Measurements from ENCODE around the gene TPPP3.
"Not testable (repeated sequence)": the region's sequence is repeated elsewhere in the genome, so short reads cannot be mapped to it uniquely, and the experiment has no call there.

Gene TPPP3

DNA sequence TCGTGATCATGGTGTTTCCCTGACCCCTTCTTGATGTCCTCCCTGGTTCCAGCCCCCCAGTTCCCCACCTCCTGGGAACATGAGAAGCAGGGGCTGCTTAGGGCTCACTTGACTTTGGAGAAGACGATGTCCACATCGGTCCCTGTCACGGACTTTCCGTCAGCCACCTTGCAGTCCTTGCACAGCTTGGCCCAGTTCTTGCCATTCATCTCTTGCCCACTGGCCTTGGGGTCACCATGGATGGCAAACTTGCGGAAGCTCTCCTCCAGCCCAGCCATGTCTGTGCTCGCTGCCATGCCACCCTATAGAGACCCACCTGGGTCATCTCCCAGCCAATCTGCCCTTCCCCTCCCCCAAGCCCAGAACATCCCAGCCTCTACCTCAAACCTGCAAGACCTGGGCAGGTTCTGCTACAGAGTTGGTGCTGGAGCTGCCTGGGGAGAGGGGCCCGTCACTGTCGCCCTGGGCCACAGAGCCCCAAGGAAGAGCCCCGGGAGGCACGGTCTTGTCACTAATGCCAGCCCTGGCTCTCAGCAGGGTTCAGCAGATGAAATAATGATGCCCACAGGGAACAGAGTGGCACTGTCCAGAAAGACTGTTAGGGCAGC is 2.4 kb downstream of the TPPP3 start:
- DNase-seq (ENCODE audit: low read depth, low spot score): no peak

- DNase-seq (ENCODE audit: low read depth, low spot score): no peak
These were observed 3.1 kb downstream of the TPPP3 start for GRCh38 chr16:67389911-67390815.

DNA sequence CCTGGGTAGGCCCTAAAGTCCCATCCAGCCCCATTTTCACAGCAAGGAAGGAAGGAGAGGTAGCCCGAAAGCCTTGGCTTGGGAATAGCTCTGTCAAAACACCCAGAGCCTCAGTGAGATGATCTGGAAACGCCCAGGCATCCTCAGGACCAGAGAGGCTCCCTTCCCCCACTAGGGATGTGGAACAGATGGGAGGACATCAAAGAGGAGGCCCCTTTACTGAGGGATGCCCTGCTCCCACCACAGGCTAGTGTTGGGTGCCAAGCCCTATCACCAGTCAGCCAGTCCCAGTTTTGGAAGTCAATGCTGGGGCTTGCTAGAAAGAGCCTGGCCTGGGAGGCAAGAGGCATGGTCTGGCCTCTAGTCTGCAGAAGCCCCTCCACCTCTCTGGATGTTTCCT is 4.7 kb downstream of the TPPP3 start:
- no peak for DNase-seq (ENCODE audit: low read depth, low spot score)

- DNase-seq (ENCODE audit: low read depth, low spot score): no peak
These were observed 5.1 kb downstream of the TPPP3 start for GRCh38 chr16:67388191-67388590.

DNA sequence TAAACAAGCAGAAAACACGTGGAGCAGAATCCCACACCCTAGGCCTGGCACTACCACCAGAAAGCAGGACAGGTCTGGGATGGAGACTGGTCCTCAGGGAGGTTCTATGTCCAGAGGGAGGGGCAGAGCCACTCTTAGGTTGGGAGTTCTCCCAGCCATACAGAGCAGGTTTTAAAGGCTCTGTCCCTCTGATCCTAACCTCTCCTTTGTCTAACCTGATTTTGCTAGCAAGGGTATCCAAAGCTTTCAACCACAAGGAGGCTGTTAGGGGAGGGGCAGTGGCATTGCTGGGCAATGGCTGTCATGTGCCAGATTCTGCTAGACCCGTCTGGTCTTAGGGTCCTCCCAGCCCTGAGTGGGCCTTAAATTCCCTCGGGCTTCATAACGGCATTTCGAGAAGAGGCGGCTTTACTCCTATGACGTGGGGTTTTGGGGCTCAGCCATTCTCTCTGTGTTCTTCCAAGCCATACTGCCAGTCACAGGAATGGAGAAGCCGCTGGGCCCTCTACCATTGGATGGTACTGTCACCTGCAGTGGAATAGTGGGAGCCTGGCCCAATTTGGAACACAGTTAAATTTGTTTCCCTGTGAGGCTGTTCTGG is 5.7 kb downstream of the TPPP3 start:
- DNase-seq (ENCODE audit: low read depth, low spot score): no peak

- DNase-seq (ENCODE audit: low read depth, low spot score): no peak
These were observed 6.3 kb downstream of the TPPP3 start for GRCh38 chr16:67386861-67387455.

GRCh38 chr16:67384778-67385510 is 8.4 kb downstream of the TPPP3 start:
- DNase-seq (ENCODE audit: low read depth, low spot score): peak; percentile 33

GRCh38 chr16:67383284-67383683 is 10.0 kb downstream of the TPPP3 start:
- no peak for DNase-seq (ENCODE audit: low read depth, low spot score)

DNA sequence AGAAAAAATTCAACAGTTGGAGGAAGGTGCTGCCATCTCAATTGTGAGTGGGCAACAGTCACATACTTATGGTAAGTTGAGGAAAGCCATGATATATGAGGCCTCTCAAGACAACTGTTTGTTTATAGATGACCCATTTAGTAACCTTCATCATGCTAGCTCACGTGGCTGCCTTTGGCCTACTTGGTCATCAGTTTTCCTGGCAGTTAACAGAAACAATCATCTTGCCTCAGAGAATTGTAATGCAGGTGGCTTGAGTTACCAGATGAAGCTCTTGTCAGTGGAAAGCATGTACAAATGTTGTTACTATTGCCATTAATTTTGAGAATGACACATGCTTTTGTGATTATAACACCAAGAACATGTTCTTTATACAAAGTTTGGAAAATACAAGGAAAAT is 14.7 kb downstream of the TPPP3 start:
- no peak for DNase-seq (ENCODE audit: low read depth, low spot score)

GRCh38 chr16:67376012-67376411 is 17.3 kb downstream of the TPPP3 start:
- not testable (repeated sequence) for DNase-seq (ENCODE audit: low read depth, low spot score)

- no peak for DNase-seq (ENCODE audit: low read depth, low spot score)
These were observed 20.6 kb downstream of the TPPP3 start for GRCh38 chr16:67372664-67373063.

- no peak for DNase-seq (ENCODE audit: low read depth, low spot score)
These were observed 22.6 kb downstream of the TPPP3 start for GRCh38 chr16:67370661-67371060.

GRCh38 chr16:67364600-67365235 is 28.6 kb downstream of the TPPP3 start:
- DNase-seq (ENCODE audit: low read depth, low spot score): no peak

DNA sequence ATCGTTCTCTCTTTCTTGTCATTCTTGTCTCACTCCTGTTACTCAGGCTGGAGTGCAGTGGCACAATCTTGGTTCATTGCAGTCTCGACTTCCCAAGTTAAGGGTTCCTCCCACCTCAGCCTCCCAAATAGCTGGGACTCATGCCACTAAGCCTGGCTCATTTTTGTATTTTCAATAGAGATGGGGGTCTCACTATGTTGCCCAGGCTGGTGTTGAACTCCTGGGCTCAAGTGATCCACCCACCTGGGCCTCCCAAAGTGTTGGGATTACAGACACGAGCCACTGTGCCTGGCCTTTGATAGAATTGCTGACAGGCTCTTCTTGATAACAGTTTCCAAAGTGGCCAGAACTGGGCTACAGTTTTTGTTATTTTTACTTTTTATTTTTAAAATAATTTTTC is 32.3 kb downstream of the TPPP3 start:
- no peak for DNase-seq (ENCODE audit: low read depth, low spot score)

- DNase-seq (ENCODE audit: low read depth, low spot score): not testable (repeated sequence)
These were observed 33.6 kb downstream of the TPPP3 start for GRCh38 chr16:67359540-67360269.

DNA sequence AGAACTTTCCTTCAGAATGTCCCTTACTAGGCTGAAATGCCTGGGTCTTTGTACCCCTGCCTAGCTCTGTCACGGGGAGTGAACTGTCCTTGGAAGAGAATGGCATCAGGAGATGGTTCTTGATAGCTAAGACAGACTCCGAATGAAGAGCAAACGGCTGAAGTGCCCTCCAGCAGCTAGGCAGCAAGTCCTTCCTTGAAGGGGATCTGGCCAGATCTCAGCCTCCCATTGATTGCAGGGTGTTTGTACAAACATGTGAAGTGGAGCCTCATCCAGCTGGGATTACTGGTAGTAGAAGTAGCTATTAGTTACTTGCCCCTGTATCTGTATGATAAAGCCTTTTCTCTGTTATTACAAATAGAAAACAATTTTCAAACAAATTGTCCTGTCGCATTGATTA is 35.7 kb downstream of the TPPP3 start:
- DNase-seq (ENCODE audit: low read depth, low spot score): no peak

GRCh38 chr16:67356396-67356795 is 36.9 kb downstream of the TPPP3 start:
- no peak for DNase-seq (ENCODE audit: low read depth, low spot score)

DNA sequence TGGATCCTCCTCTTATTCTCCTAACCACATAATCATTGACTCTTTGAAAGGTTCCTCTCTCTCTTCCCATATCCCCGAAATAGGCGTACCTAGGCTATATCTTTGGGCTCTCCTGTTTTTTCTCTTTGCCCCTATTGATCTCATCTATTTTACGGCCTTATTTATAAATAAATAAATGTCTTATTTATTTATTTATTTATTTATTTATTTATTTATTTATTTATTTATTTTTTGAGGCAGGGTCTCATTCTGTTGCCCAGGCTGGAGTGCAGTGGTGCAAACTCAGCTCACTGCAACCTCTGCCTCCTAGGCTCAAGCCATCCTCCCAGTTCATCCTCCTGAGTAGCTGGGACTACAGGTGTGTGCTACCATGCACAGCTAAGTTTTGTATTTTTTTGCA is 40.8 kb downstream of the TPPP3 start:
- not testable (repeated sequence) for DNase-seq (ENCODE audit: low read depth, low spot score)

GRCh38 chr16:67350324-67350723 is 43.0 kb downstream of the TPPP3 start:
- DNase-seq (ENCODE audit: low read depth, low spot score): no peak

- peak; percentile 14 for DNase-seq (ENCODE audit: low read depth, low spot score)
These were observed 44.1 kb downstream of the TPPP3 start for GRCh38 chr16:67349172-67349571.

Measured in astrocyte of the hippocampus (primary cell).